Mucosa of rectum (tissue), 2 donors: ENCODE results near the gene LMO7.
A peak's percentile ranks its signal among the peaks of the same experiment; 100 is the strongest.

Experiments used
- H3K27ac ChIP-seq, 2 donors: one replicate each; pipeline ENCODE4 v1.7.0; 2013; ENCODE audit warnings: inconsistent platforms in 2 of 2, low read depth in 2 of 2, low read length in 2 of 2
- H3K27me3 ChIP-seq, 2 donors: one replicate each; pipeline ENCODE4 v1.7.0; 2013; ENCODE audit warnings: low read length in 2 of 2; ENCODE audit not compliant: control insufficient read depth in 2 of 2, insufficient read depth in 2 of 2
- H3K36me3 ChIP-seq, 2 donors: one replicate each; pipeline ENCODE4 v1.7.0; 2013; ENCODE audit warnings: low read length in 2 of 2; ENCODE audit not compliant: control insufficient read depth in 2 of 2, insufficient read depth in 2 of 2
- H3K4me1 ChIP-seq, 2 donors: one replicate each; pipeline ENCODE4 v1.7.0; 2013; ENCODE audit warnings: low read length in 2 of 2, mild to moderate bottlenecking in 1 of 2; ENCODE audit not compliant: control insufficient read depth in 2 of 2, insufficient read depth in 2 of 2
- H3K4me3 ChIP-seq, 2 donors: one replicate each; pipeline ENCODE4 v1.7.0; 2013; ENCODE audit warnings: low read length in 2 of 2
- H3K9ac ChIP-seq, 2 donors: one replicate each; pipeline ENCODE4 v1.7.0; 2013; ENCODE audit warnings: low read length in 2 of 2, low read depth in 1 of 2, mild to moderate bottlenecking in 1 of 2
- H3K9me3 ChIP-seq, 2 donors: one replicate each; pipeline ENCODE4 v1.7.0; 2013; ENCODE audit warnings: low read length in 2 of 2; ENCODE audit not compliant: control insufficient read depth in 2 of 2
- donor health status: healthy.
- donor health status: Normal muscosa, but diverticular disease.

Gene LMO7

DNA sequence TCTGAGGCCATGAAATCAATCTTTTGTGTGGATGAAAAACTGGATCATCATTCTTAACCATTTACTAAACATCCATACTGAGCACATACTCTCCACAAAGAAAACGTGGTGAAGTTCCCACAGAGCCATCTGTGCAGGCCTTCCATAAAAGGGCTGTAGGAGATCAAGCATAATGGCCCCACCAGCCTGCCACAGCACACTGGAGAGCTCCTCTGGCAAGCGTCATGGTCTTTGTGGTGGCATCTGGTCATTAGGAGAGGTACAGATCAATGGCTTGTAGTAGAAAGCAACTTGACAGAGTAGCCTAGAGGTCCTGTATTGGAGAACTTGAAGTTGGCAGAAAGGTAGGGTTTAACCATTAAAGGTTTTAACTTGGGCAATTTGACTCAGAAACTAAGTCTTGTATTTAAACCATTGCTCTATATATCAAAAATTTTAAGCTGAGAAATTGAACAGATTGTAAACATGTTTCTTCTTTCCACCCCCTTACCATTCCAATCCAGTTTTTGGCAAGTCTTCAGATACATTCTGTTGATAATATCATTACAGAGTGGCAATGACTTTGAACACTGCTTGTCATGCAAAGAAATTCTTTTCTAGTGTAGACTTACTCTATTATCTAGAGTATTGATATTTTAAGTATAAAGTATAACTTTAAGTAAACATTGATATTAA, 128.3 kb downstream of the LMO7 start:
- H3K9me3 ChIP-seq: no peaks in the 10 kb centered on the region
- H3K36me3 ChIP-seq: no peaks in the 10 kb centered on the region
- no peak overlapping the region for H3K27ac ChIP-seq
- H3K4me3 ChIP-seq: peak overlapping the region; percentile 27 to 78
- no peaks in the 10 kb centered on the region for H3K27me3 ChIP-seq
- peaks cover 0 to 14% of the 10 kb centered on the region in 2 donors for H3K4me1 ChIP-seq
- H3K9ac ChIP-seq: no peak overlapping the region

DNA sequence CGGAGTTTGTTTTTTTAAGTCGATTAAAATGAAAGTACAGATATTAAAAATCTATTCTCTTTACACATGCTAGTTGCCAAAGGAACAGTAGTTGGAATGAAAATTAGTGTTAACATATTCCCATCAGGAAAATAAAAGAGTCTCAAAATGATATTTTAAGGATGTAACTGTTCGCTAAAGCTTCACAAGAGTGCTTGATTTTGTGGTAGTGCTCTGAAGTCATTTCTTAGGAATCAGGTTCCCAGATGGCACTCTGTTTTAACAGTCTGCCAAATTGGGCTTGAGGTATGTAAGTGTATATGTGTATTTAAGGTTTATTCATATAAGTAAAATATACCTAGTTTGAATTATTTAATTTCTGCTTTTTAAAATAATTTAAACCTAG, 128.8 kb downstream of the LMO7 start:
- Histone ChIP-seq H3K9me3 (no peaks in the 10 kb centered on the region), H3K27ac (no peak overlapping the region), H3K4me1 (peaks cover 0 to 9% of the 10 kb centered on the region in 2 donors), H3K9ac (no peak overlapping the region), H3K36me3 (no peaks in the 10 kb centered on the region), H3K4me3 (no peak overlapping the region), H3K27me3 (no peaks in the 10 kb centered on the region)

DNA sequence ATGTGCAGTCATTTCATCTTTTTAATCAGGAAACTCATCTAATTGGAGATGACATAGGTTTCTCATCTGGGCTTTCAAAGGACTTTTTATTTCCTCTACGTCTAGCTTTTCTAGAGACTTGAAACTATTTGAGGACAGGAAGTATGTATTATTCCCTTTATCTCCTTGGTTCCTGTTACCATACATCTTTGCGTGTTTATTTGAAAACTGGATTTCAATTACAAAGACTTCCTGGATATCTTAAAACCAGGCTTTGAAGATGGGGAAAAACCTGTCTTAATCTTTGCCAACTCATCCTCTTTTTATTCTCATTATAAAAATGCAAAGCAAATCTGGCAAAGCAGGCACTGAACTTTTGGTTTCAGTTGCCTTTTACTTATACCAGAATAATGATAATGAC, 130.5 kb downstream of the LMO7 start:
- Histone ChIP-seq H3K4me1 (peaks cover 0 to 13% of the 10 kb centered on the region in 2 donors), H3K4me3 (no peak overlapping the region), H3K9ac (no peak overlapping the region), H3K27ac (no peak overlapping the region), H3K36me3 (no peaks in the 10 kb centered on the region), H3K9me3 (no peaks in the 10 kb centered on the region), H3K27me3 (no peaks in the 10 kb centered on the region)

DNA sequence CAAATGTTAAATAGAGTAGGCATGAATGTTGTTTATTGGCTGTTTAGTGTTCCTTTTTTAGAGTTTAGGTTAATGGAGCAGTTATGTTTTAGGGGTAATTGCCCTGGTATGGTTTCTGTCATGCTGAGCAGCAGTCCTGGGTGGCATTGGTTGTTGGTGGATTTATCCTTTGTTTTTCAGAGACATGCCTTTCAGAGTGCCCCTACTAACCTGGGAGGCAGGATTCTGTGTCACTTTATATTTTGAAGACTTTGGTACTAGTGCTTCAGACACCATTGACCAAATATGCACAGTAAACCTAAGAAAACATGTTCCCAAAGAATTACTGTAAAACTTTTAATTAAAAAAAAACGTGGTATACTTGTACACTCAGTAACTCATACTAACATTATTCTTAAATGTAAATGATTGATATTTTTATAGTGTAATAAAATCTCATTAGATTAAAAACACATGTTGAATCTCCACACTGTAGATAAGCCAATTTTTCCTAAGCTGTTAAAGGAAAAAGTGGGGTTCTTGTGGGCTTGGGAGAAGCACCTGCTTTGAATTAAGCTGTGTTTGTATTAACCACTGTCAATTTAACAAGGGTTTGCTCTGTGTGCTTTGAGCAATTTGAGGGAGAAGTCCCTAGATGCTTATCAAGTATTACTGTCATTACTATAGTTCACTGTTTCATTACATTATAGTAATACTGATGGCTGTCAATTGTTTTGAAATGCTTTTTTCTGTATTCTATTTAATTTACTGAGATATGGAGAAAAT, 133.2 kb downstream of the LMO7 start:
- H3K9ac ChIP-seq: no peak overlapping the region
- no peaks in the 10 kb centered on the region for H3K9me3 ChIP-seq
- no peaks in the 10 kb centered on the region for H3K27me3 ChIP-seq
- no peaks in the 10 kb centered on the region for H3K36me3 ChIP-seq
- H3K4me1 ChIP-seq: peaks cover 0 to 20% of the 10 kb centered on the region in 2 donors
- no peak overlapping the region for H3K4me3 ChIP-seq
- no peak overlapping the region for H3K27ac ChIP-seq

DNA sequence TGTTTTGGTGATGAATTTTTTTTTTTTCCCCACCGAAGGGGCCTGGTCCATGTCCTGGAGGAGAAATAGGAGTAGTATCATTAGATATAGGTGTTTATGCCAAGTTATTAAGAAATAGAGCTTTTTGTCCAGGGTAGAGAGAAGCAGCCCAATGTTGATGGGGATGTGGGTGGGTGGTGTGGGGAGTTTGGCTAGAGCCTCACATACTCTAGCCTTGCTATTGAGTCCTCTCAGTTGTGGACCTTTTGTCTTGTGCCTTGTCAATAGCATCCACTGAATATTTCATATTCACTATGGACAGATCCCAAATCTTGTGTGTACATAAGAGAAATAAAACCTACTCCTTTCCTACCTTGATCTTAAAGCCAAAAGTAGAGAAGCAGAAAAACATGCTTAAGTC, 134.0 kb downstream of the LMO7 start:
- Histone ChIP-seq H3K27me3 (no peaks in the 10 kb centered on the region), H3K4me1 (peaks cover 0 to 20% of the 10 kb centered on the region in 2 donors), H3K9ac (no peak overlapping the region), H3K27ac (no peak overlapping the region), H3K4me3 (no peak overlapping the region), H3K9me3 (no peaks in the 10 kb centered on the region), H3K36me3 (no peaks in the 10 kb centered on the region)

DNA sequence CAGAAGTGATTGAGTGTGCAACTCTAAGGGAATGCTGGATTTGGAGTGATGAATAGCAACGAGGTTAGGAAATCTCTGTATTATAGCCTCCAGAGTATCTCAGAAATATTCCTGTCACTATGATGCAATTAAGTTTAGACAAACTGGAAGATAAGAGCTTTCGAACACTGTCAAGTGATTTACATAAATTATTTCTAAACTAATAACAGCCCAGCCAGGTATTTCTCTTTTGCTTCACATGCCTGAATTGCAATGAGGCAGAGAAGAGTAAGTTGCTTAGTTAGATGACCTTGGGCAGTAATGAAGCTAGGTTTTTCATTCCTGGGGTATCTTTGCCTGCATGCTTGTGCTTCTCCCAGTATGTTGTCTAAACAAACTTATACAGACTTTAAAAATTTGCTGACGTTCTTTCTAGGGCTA, 134.5 kb downstream of the LMO7 start:
- Histone ChIP-seq H3K4me3 (no peak overlapping the region), H3K27ac (no peak overlapping the region)

DNA sequence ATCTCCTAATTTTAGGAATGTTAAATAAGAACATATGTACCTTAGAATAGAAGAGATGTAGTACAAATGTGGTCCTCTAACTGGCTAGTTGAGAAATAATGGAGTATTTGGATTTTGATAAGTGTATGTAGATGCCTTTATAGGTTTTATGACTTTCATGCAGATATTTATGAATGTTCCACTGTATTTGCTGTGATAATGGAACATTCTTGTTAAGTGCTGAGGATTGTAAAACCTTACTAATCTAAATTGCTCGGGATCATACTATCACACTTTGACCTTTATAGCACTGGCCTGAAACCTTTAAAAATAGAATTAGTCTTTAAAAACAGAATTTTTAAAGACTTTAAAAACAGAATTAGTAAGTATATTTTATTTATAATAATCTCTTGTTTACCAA, 135.1 kb downstream of the LMO7 start:
- peaks cover 0 to 20% of the 10 kb centered on the region in 2 donors for H3K4me1 ChIP-seq

More for the DNA sequence above, 134.5 kb downstream of the LMO7 start:
- Histone ChIP-seq H3K9ac (no peak overlapping the region), H3K4me1 (peaks cover 0 to 20% of the 10 kb centered on the region in 2 donors), H3K36me3 (no peaks in the 10 kb centered on the region), H3K9me3 (no peaks in the 10 kb centered on the region), H3K27me3 (no peaks in the 10 kb centered on the region)

DNA sequence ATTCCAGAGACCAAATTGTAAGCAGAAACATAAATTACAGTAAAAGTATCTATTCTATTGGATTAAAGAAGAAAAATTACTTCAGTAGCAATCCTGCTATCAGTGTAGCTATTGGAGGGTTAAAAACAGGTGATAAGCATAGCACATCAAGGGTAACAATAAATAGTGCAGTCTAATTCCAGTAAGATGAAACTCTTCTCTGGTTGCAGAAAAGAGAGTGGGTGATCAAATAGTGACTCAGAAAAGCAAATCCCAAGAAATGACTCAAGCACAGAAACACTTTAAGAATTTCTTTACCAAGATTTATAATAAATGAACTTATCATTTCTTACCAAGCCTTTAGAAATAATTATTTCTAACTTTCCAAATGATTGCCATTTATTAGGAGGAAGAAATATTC, 135.7 kb downstream of the LMO7 start:
- Histone ChIP-seq H3K9me3 (no peaks in the 10 kb centered on the region), H3K4me1 (peaks cover 0 to 24% of the 10 kb centered on the region in 2 donors), H3K4me3 (no peak overlapping the region), H3K27ac (no peak overlapping the region), H3K9ac (no peak overlapping the region), H3K27me3 (no peaks in the 10 kb centered on the region), H3K36me3 (no peaks in the 10 kb centered on the region)

More for the DNA sequence above, 135.1 kb downstream of the LMO7 start:
- Histone ChIP-seq H3K27ac (no peak overlapping the region), H3K9me3 (no peaks in the 10 kb centered on the region), H3K27me3 (no peaks in the 10 kb centered on the region), H3K9ac (no peak overlapping the region), H3K4me3 (no peak overlapping the region), H3K36me3 (no peaks in the 10 kb centered on the region)

DNA sequence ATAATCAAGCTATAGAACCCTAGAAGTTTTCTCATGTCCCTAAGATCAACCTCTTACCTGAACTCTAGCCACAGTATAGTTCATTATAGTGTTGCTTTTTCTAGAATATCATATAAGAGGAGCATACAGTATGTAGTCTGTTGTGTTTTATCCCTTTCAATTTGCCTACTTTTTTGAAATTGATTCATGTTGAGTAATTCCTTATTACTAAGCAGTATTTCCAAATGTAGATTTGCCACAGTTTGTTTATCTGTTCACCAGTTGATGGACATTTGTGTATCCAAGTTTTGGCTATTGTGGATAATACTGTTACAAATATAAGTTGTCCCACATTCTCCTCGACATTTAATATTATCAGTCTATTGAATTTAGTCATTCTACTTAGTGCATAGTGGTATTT, 138.0 kb downstream of the LMO7 start:
- Histone ChIP-seq H3K4me3 (no peak overlapping the region), H3K4me1 (peaks cover 0 to 22% of the 10 kb centered on the region in 2 donors)

DNA sequence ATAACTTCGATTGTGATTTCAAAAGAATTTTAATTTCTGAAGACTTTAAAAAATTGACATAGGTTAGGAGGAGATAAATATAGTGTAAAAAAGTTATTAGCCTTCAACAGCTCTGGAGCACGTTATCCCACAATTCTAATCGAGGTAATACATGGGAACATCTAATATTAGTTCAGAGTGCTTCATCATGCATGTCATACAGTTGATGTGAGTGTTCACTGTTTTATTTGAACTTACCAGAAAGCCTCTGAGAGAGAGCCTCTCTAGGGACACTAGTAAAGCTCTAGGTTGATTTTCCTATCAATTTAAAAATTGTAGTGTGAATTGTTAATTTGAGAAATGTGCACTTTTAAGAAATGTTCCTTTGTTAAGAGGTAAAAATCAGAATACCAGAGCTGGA, 140.4 kb downstream of the LMO7 start:
- H3K27ac ChIP-seq: no peak overlapping the region
- no peak overlapping the region for H3K4me3 ChIP-seq
- H3K9me3 ChIP-seq: no peaks in the 10 kb centered on the region
- H3K4me1 ChIP-seq: peaks cover 0 to 17% of the 10 kb centered on the region in 2 donors
- H3K9ac ChIP-seq: no peak overlapping the region
- peaks cover 0 to 4% of the 10 kb centered on the region in 2 donors for H3K36me3 ChIP-seq
- H3K27me3 ChIP-seq: no peaks in the 10 kb centered on the region

More for the DNA sequence above, 138.0 kb downstream of the LMO7 start:
- Histone ChIP-seq H3K9ac (no peak overlapping the region), H3K9me3 (no peaks in the 10 kb centered on the region), H3K27ac (no peak overlapping the region), H3K27me3 (no peaks in the 10 kb centered on the region), H3K36me3 (peaks cover 0 to 4% of the 10 kb centered on the region in 2 donors)
